HG02973 (cell line): ENCODE results near the gene RAPGEF2.

Experiments
- ATAC-seq: cut with Tn5 transposase; IDR thresholded peaks from one replicate; pipeline ENCODE4 v1.9.1; 2021; ENCODE audit warnings: moderate library complexity; ENCODE audit not compliant: unreplicated experiment

Gene RAPGEF2

DNA sequence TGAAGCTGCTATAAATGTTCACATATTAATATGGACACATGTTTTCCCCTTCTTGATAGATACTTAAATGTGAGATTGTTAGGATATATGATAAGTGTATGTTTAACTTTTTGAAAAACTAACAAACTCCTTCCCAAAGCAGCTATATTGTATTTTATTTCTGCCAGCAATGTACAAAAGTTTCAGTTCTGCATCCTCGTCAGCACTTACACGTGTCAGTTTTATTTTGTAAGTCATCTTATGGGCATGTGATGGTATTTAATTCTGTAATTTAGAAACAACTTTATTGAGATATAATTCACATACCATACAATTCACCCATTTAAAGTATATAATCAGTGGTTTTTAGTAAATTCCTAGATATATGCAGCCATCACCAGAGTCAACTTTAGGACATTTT, 31.6 kb downstream of the RAPGEF2 start:
- no peak for ATAC-seq

DNA sequence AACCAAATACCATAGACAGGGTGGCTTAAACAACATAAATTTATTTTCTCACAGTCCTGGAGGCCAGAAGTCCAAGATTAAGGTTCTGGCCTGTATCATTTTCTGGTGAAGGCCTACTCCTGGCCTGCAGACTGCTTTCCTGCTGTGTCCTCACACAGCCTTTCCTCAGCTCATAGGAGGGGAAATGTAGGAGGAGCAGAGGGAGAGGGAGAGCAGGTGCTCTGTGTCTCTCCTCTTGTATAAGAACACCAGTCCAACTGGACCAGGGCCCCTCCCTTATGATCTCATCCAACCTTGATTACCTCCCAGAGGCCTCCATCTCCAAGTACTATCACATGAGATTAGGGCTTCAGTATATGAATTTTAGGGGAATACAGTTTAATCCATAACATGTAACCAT, 34.3 kb downstream of the RAPGEF2 start:
- no peak for ATAC-seq

DNA sequence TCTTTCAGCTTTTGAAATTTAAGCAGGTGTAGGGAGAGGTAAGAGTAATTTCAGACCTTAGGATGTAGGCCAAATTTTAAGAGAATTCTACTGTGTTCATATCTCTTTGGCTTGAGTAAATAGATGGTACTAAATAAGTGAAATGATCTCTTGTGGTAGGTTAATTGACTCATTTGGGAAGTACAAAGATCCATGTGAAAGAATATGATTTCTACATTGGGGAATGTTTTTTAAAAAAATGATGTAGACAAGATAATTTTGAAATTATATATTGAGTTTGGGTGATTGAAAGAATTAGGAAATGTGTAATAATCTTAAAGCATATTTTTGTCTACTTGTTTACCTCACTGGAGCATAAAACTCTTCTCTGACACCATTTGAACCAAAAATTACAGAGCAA, 35.6 kb downstream of the RAPGEF2 start:
- ATAC-seq: no peak

DNA sequence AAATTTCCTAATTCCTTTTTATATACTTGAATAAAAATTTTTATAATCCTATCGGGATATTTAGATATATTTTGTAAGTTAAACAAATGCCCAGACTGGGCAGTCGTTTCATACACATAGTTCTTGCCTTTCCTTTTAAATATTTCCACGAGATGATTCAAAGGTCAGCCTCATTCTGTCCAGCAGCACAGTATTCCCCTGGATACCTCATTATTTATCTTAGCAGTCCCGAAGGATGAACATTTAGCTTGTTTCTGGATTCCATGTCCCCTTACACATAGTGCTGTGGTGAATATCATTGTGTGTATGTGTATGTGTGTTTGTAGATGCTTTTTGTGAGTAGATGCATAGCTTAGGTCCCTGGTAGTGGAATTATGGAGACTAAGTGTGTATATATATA, 38.3 kb downstream of the RAPGEF2 start:
- no peak for ATAC-seq

DNA sequence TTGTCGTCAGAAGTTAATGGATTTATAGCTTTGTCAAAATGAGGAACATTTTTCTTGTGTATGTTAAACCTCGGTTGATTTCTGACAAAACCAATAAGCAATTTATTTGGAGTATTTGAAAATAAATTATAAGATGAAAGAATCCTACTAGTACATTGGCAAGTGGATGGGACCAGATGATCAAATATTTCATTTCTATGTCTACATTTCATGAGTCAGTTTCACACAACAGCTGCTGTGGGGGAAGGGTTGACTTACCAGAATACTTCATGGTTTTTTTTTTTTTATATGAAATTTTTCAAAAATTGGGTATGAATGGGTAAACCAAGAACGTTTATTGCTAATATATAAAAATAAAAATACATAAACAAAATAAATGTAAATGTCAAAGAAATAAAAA, 39.4 kb downstream of the RAPGEF2 start:
- no peak for ATAC-seq

DNA sequence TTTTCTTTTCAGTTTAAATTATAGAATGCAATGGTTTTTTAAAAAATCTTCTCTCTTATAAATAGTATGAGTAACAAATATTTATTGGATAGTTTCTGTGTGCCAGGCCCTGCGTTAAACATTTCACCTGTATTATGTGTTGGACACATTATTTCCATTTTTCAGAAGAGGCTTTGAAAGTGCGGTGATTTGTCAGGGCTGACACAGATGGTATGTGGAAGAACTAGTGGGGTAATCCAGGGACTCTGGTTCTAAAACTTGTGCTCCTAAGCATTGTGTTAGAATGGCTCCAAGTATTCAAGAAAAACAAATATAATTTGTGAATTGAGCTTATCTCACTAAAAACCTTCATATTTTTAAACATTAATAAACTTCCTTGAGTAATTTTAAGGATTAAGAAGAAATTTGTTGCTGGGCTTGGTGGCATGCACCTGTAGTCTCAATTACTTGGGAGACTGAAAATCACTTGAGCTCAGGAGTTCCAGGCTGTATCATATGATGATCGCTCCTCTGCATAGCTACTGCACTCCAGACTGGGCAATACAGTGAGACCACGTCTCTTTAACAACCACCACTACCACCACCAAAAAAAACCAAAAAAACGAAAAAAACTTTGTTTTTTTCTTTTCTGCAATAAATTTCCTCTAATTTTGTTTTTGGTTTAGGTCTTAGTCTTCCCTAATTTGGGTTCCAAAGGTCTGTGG, 40.0 kb downstream of the RAPGEF2 start:
- no peak for ATAC-seq

DNA sequence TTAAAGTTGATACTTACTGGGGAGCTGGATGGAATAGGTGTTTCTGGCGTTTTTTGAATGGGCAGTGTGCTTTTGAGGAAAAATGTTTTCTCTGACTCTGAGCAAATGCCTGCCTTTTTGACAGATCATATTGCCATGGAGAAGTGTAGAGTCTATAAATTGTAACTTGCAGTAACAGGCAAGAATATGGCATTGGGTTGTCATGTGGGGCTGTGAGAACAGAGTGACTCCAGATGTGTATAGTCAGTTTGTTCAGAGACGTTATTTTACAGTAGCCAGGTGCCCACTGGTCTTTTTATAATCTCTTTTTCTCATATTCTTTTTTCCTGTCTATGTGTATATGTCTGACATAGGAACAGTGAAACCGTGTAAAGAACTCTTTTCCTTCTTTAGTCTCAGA, 40.8 kb downstream of the RAPGEF2 start:
- ATAC-seq: no peak

DNA sequence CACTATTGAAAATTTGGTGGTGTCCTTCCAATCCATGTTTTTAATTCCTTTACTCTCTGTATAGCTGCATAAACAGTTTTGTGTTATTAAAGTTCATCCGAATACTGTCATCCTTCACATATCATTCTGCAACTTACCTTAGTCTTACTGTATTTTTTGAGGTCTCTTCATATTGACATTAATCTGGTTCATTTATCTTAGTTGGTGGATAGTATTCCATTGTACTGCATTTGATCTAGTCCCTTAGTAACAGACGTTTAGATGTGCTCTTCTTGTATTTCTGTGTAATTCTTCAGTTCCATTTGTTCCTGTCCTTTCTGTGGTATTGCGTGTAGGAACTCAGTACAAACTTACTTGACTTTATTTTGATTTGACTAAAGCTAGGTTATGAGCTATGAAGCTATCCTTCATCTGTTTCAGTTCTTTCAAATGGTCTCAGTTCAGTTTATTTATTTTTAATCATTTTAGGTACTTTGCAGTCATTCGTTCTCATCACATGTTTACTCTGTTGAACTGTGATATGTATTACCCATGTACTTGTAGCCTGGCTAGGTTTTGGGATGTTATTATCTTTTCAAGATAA, 41.3 kb downstream of the RAPGEF2 start:
- peak; percentile 42 for ATAC-seq

DNA sequence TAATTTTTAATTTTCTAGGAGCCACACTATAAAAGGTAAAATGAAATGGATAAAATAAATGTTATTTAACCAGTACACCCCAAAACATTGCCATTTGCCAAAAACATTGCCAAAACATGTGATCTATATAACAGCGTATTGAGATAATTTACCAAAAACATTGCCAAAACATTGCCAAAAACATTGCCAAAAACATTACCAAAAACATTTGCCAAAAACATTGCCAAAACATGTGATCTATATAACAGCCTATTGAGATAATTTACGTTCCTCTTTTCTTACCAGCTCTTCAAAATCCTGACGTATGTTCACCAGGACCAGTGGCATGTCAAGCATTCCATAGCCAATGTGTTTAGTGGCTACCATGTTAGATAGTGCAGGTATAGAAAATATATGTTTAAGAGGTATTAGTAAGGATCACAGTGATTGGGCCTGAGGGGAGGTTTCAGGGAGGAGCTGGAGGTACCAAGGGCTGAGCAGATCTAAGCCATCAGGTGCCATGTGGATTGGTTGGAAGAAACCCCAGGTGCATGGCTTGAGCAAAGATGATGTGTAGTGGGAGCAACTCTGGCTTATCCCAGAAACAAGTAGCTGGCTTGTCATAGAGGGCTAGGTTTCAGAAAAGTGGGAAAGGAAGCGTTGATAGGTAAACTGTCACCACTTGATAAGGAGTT, 42.6 kb downstream of the RAPGEF2 start:
- ATAC-seq: no peak

DNA sequence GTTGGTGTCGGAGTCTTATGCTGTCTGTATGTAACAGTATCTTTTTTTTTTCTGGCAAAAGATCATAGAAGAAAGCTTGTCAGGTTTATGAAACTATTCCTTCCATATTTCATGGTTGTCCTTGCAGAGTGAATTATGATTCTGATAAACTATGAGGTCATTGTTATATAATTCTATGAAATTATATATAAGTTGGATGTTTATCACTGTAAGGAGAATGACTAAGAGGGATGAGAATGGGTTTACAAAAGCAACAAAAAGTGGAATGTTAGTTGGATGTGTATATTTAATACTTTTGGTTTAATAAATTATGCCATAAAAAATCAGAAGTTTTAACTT, 43.1 kb downstream of the RAPGEF2 start:
- ATAC-seq: no peak

DNA sequence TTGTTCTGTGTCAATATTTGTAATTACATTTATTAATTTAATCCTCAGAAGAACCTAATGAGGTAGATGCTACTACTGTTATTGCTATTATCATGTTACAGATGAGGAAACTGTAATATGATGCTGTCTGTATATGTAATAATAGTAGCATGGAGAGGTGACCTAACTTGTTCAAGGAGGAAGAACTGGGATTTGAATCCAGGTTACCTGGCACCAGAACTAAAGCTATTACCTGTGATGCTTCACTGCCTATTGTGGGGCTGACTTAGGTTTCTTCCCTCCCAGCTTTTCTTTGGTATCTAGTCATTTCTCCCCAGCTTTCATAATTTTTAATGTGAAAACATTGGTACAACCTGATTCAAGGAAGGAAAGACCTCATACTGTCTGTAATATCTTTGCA, 43.6 kb downstream of the RAPGEF2 start:
- no peak for ATAC-seq

DNA sequence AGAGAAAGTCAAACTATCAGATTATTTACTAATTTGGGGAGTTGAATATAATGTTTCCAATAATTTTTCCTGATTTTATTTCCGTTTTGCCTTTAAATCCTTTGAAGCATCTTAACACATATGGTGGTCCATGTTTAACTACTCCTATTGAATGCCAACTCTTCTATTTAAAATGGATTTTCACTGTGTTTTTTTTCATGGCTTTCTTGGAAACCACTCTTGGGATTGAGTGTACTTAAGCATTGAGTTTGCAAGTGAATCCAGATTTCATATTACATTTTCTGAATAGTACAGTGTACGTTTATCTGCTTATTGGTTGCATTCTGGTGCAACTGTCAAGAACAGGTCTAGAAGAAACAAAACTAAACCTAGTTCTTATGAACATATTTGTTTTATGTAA, 45.6 kb downstream of the RAPGEF2 start:
- no peak for ATAC-seq

DNA sequence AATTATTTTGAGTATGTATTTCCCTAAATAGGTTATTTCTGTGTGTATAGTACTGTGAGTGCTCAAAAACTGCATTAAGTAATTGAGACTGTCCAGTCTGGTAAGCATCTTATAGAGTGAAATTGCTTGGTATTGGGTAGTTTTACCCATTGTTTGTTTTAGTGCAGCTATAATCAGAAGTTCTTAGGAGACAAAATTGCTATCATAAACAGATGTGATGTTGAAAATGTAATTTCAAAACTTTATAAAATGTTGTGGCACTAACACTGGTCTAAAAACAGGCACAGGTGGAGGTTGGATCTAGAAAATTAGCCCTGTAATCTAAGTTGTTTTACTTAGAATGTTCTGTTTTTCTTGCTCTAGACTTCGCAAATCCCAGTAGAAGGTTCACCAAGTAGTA, 46.8 kb downstream of the RAPGEF2 start:
- no peak for ATAC-seq

DNA sequence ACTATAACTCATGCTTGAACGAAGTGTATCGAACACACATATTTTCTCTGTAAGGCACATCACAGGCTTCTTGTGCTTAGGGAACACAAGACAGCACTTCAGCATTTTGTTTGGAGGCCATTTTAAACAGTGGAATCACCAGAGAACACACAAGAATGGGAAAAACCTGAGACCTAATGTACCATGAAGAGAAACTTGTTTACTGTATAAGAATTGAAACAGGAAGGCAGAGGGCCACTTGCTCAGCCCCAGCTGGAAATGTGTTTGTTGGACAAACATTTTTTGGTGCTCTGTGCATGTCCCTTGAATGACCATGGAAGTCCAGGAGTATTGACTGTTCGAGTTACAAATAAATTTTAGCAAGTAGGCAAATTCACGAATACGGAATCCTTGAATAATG, 47.5 kb downstream of the RAPGEF2 start:
- no peak for ATAC-seq

DNA sequence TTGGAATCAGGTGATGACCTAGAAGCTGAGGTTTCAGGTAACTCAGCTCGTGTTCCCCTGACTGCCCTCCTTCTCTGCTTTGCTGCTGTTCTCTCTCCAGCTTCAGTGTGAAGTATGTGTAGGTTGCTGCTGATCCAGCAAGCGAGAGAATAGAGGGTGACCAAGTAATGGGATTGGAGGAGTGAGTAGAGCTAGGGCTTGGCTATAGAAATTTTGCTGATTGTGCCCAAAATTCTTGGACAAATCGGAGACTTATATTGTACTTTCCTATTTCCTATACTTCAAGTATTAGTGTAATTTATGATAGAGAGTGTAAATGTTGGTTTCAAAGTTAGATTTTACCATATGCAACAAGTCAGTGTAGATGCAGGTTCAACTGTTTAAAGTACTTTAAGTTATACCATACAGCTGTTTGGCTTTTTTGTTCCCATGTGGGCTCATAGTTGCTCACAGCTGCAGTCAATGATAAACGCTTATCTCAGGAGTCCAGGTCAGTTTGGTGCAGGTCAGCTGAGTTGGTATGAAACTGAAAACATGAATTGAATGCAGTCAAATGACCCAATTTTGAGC, 48.0 kb downstream of the RAPGEF2 start:
- ATAC-seq: peak; percentile 45

DNA sequence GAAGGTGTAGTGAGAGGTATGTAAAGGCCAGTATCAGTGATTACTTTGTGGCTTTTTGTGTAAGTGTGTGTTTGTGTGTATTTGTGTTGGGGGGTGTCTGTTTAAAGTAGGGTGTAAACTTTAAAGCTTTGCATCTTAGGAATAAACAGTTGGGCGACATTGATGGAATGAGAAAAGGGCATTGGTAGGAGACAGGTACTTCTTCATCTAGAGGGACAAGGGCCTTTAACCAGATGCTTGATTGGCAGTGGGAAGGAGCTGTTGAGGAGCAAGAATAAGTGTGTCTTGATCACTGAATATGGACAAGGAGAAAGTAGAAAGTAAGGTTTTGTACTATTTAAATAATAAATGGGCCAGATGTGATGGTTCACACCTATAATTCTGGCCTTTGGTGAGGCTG, 48.8 kb downstream of the RAPGEF2 start:
- ATAC-seq: no peak

DNA sequence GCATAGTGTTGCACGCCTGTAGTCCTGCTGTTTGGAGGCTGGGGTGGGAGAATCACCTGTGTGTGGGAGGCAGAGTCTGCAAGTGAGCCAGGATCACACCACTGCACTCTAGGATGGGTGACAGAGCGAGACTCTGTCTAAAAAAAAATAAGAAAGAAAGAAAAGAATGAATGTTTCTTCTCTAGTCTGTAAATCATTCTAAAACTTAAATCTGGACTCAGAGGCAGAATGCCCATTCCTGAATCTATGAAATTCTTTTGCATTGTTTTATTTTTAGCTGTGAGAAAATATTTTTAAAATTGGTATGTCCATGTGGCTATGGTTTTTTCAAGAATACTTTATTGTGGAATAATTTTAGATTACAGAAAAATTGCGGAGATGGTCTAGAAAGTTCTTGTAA, 49.3 kb downstream of the RAPGEF2 start:
- ATAC-seq: no peak

DNA sequence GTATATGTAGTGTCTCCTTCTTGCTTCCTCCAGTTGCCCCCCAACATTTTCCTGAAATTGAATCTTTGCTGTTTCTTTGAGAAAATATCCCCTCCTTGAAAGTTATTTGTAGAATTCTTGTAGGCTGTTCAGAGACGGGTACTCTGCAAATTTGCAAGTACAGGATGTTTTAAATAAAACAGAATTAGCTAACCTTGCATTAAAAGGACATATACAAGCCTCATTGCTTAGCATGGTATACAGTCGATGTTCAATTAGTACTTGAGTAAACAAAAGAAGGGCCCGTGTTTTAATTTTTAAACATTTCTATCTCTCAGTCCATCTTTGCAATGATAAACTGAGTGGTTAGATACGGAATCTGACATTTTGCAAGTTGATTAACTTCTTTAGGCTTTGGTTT, 50.8 kb downstream of the RAPGEF2 start:
- no peak for ATAC-seq

DNA sequence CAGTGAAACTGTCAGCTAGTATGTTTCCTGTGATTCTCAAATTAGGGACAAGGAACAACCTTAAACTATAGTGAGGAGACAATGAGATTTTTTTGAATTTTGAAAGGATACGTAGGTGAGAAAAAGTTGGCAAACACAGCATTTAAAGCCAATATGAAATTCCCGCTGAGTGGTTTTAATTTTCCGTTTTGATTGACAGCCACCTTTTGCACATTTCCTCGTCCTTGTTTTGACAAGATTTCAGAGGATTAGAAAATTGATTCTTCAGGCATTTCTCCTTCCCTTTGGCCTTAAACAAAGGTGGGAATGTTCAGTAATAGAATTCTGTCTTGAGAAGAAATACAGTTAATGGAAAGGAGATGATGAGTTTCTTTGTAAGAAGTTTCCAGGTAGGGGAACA, 52.2 kb downstream of the RAPGEF2 start:
- ATAC-seq: no peak

DNA sequence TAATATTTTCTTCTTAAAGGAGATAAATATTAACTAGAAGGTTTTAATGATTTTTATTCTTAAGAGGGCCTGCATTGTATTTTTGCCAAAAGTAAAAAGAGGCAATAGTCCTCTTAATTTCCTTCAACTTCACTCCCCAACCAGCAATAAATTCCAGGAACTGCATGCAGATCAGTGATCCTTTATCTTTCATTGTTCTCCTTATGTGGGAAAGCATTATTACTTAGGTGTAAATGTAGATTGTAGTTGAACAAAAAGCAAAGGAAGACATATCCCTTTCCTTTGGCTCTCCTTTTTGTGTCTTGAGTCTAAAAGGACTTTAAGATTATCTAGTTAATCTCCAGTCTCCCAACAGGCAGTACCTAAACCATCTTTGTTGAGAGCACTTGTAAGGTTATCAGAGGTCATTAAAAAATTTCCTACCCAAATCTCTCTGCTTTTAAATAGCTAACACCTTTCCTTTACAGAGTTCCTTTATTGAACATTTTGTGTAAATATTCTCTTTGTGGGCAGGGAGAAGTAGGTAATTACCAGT, 55.3 kb downstream of the RAPGEF2 start:
- ATAC-seq: no peak

DNA sequence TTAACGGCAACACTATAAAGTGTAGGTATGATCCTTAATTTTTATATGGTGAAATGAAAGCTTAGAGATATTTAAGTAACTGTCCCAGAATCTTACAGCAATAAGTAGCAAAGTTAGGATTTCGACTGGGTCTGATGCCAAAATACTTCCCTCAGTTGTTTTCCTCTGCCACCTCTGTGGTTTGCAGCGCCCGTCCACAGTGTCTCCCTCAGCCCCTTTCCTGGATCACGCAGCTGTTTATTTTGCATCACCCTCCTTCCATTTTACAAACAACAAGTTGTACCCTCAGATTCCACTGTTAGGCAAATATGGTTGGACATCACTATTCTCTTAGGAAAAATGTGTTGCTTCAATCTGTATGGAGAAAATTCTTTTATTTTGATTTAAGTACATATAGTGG, 56.1 kb downstream of the RAPGEF2 start:
- no peak for ATAC-seq

DNA sequence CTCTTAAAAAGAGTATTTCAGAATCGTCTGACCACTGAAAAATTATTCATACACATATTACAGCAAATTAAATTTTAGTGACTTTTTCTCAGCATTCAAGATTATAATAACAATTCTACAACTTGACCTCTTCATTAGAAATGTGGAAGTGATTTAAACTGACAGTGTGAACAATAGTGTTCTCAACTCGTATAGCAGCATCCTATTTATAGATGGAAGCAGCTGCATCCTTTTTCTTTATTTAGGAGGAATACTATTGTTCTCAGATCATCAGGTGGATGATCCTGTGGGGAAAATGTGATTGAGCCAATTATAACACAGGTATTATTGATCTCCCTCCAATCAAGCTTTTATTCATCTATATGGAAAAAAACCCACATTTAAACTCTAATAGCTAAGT, 56.7 kb downstream of the RAPGEF2 start:
- ATAC-seq: no peak
